SK-N-SH treated with all-trans-retinoic acid at 6 μM for 48 hours (cell line): ENCODE measurements around the gene LEMD2.

ENCODE experiments used
- ATAC-seq: fragments of 200-7000 bp; cut with Tn5 transposase; 3 replicates; pipeline ENCODE4 v1.9.1; 2020; ENCODE audit warnings: mild to moderate bottlenecking, moderate library complexity
- ARNTL ChIP-seq: fragments of 450-650 bp; formaldehyde crosslinking; IDR thresholded peaks from 2 replicates; pipeline ENCODE4 v1.5.0; 2020; ENCODE audit warnings: low read depth, mild to moderate bottlenecking, moderate library complexity, borderline replicate concordance
- CREB5 ChIP-seq: fragments of 250-450 bp; sonication (Bioruptor Pico); IDR thresholded peaks from 2 replicates; pipeline ENCODE4 v1.5.1; 2020; ENCODE audit warnings: low read depth, mild to moderate bottlenecking, moderate library complexity
- CSRNP3 ChIP-seq: fragments of 250-450 bp; sonication (Bioruptor Pico); IDR thresholded peaks from 2 replicates; pipeline ENCODE4 v1.5.1; 2021; ENCODE audit warnings: mild to moderate bottlenecking, moderate library complexity
- GLIS3 ChIP-seq: fragments of 250-450 bp; sonication (Bioruptor Pico); IDR thresholded peaks from 2 replicates; pipeline ENCODE4 v1.5.0; 2020; ENCODE audit warnings: mild to moderate bottlenecking, moderate library complexity
- ISL1 ChIP-seq: fragments of 250-450 bp; sonication (Bioruptor Pico); IDR thresholded peaks from 2 replicates; pipeline ENCODE4 v2.1.2; 2022; ENCODE audit warnings: mild to moderate bottlenecking, moderate library complexity
- OSR1 ChIP-seq: fragments of 250-450 bp; sonication (Bioruptor Pico); IDR thresholded peaks from 2 replicates; pipeline ENCODE4 v1.8.0; 2022; ENCODE audit warnings: moderate library complexity, mild to moderate bottlenecking, inconsistent platforms
- PATZ1 ChIP-seq: fragments of 250-450 bp; sonication (Bioruptor Pico); IDR thresholded peaks from 2 replicates; pipeline ENCODE4 v1.8.0; 2020; ENCODE audit warnings: mild to moderate bottlenecking, moderate library complexity, borderline replicate concordance
- POU6F1 ChIP-seq: fragments of 250-450 bp; sonication (Bioruptor Pico); IDR thresholded peaks from 2 replicates; pipeline ENCODE4 v1.8.0; 2021; ENCODE audit warnings: low read depth, mild to moderate bottlenecking, moderate library complexity, borderline replicate concordance
- RARB ChIP-seq: fragments of 250-450 bp; sonication (Bioruptor Pico); IDR thresholded peaks from 2 replicates; pipeline ENCODE4 v1.8.0; 2021; ENCODE audit warnings: mild to moderate bottlenecking, moderate library complexity
- SNAI2 ChIP-seq: fragments of 250-450 bp; sonication (Bioruptor Pico); IDR thresholded peaks from 2 replicates; pipeline ENCODE4 v1.5.0; 2020; ENCODE audit warnings: mild to moderate bottlenecking, moderate library complexity
- TCF4 ChIP-seq: fragments of 250-450 bp; sonication (Bioruptor Pico); IDR thresholded peaks from 2 replicates; pipeline ENCODE4 v1.8.0; 2021; ENCODE audit warnings: mild to moderate bottlenecking, moderate library complexity, borderline replicate concordance
- TOX ChIP-seq: fragments of 250-450 bp; sonication (Bioruptor Pico); IDR thresholded peaks from 2 replicates; pipeline ENCODE4 v1.8.0; 2021; ENCODE audit warnings: mild to moderate bottlenecking, moderate library complexity, borderline replicate concordance
- TSHZ2 ChIP-seq: fragments of 250-450 bp; sonication (Bioruptor Pico); IDR thresholded peaks from 2 replicates; pipeline ENCODE4 v1.5.0; 2020; ENCODE audit warnings: mild to moderate bottlenecking, moderate library complexity
- ZFP3 ChIP-seq: fragments of 250-450 bp; sonication (Bioruptor Pico); IDR thresholded peaks from 2 replicates; pipeline ENCODE4 v1.5.0; 2020; ENCODE audit warnings: mild to moderate bottlenecking, moderate library complexity
- ZFP30 ChIP-seq: fragments of 450-650 bp; formaldehyde crosslinking; IDR thresholded peaks from 2 replicates; pipeline ENCODE4 v1.5.0; 2022; ENCODE audit warnings: mild to moderate bottlenecking, moderate library complexity
- ZNF8 ChIP-seq: fragments of 450-650 bp; formaldehyde crosslinking; IDR thresholded peaks from 2 replicates; pipeline ENCODE4 v1.5.0; 2020; ENCODE audit warnings: mild to moderate bottlenecking, moderate library complexity

LEMD2 gene

GRCh38 chr6:33732385-33732784 lies 56.5 kb downstream of the LEMD2 start:
- ATAC-seq = no peak
- TF ChIP-seq PATZ1 (CRISPR knock-in tag) (no peak), POU6F1 (no peak)

- TF ChIP-seq CSRNP3 (CRISPR knock-in tag) (no peak), ARNTL (CRISPR knock-in tag) (no peak), OSR1 (CRISPR knock-in tag) (no peak), SNAI2 (no peak), ZFP30 (CRISPR knock-in tag) (no peak), ISL1 (CRISPR knock-in tag) (no peak), TSHZ2 (CRISPR knock-in tag) (no peak), RARB (CRISPR knock-in tag) (no peak), TOX (CRISPR knock-in tag) (no peak), GLIS3 (CRISPR knock-in tag) (no peak), ZFP3 (CRISPR knock-in tag) (no peak), ZNF8 (CRISPR knock-in tag) (no peak), POU6F1 (no peak)
- no peak for ATAC-seq
Measured at GRCh38 chr6:33731751-33732282, 57.1 kb downstream of the LEMD2 start.

GRCh38 chr6:33731035-33731434 lies 57.9 kb downstream of the LEMD2 start:
- TF ChIP-seq ARNTL (CRISPR knock-in tag) (no peak), ZNF8 (CRISPR knock-in tag) (no peak), ZFP30 (CRISPR knock-in tag) (no peak)
- TF ChIP-seq, all 23 proteins: peak for 0
- no peak for ATAC-seq

GRCh38 chr6:33730611-33731010 lies 58.3 kb downstream of the LEMD2 start:
- TF ChIP-seq CREB5 (no peak), RARB (CRISPR knock-in tag) (no peak), GLIS3 (CRISPR knock-in tag) (no peak), OSR1 (CRISPR knock-in tag) (no peak), POU6F1 (no peak), TCF4 (CRISPR knock-in tag) (no peak), ARNTL (CRISPR knock-in tag) (no peak)
- no peak for ATAC-seq
